B cell (primary cell): ENCODE results near the gene SKAP2. TPM values are rescaled to one million over a fixed set of nuclear protein-coding genes. Genes with fewer than 3 reads are reported as not detected.

ENCODE experiments used
- ATAC-seq: fragments of 200-7000 bp; cut with Tn5 transposase; one replicate; pipeline ENCODE4 v1.10.0; 2021; ENCODE audit warnings: low read depth, mild to moderate bottlenecking, moderate number of reproducible peaks, moderate library complexity
- CTCF ChIA-PET: fragments of 350-600 bp; sonication (Branson Sonifier 250); formaldehyde crosslinking; loops from one replicate; lab custom pipeline; 2021; ENCODE audit warnings: antibody characterized with exemption, inconsistent platforms; lab: Charles Lee
- POLR2A ChIA-PET: fragments of 350-600 bp; sonication (Branson Sonifier 250); formaldehyde crosslinking; loops from one replicate; lab custom pipeline; 2021; ENCODE audit warnings: antibody characterized with exemption; lab: Charles Lee
- DNase-seq: peaks from one replicate; pipeline ENCODE4 v3.0.0; 2013
- H2AFZ ChIP-seq: 2 replicates; pipeline ENCODE4 v1.6.1; 2012; ENCODE audit warnings: mild to moderate bottlenecking, low read depth, low read length; ENCODE audit not compliant: insufficient read depth, poor library complexity, severe bottlenecking
- H3K27ac ChIP-seq, 2 donors: 1 replicate in 1 of 2; 2 replicates in 1 of 2; pipeline ENCODE4 v1.5.1; 2012 to 2013; ENCODE audit warnings: low read length in 2 of 2, mild to moderate bottlenecking in 2 of 2, moderate library complexity in 1 of 2
- H3K27me3 ChIP-seq, 4 experiments: fragments of 200-600 bp in 1 of 4; sonication (generic) in 1 of 4; replicated peaks in 1 of 4; 1 replicate in 2 of 4; 2 replicates in 2 of 4; pipeline versions ENCODE4 v1.6.1 to v1.7.0; 2013 to 2016; ENCODE audit warnings: low read length in 3 of 4, mild to moderate bottlenecking in 2 of 4, mixed read lengths in 1 of 4, moderate library complexity in 1 of 4; ENCODE audit not compliant: insufficient read depth in 4 of 4, control insufficient read depth in 3 of 4; ENCODE audit errors: control extremely low read depth in 1 of 4
- H3K36me3 ChIP-seq, 2 experiments: replicated peaks in 1 of 2; 1 replicate in 1 of 2; 2 replicates in 1 of 2; pipeline versions ENCODE4 v1.6.1 to v1.7.1; 2013; ENCODE audit warnings: low read length in 1 of 2; ENCODE audit not compliant: insufficient read depth in 2 of 2, control insufficient read depth in 1 of 2; ENCODE audit errors: control extremely low read depth in 1 of 2, extremely low read depth in 1 of 2
- H3K4me1 ChIP-seq, 2 donors: fragments of 200-600 bp in 1 of 2; sonication (generic) in 1 of 2; 1 replicate in 1 of 2; 2 replicates in 1 of 2; pipeline versions ENCODE4 v1.5.1 to v1.6.1; 2013 to 2017; ENCODE audit warnings: low read length in 2 of 2; ENCODE audit not compliant: control insufficient read depth in 2 of 2, insufficient read depth in 2 of 2
- H3K4me2 ChIP-seq: replicated peaks from 2 replicates; pipeline ENCODE3; 2012; ENCODE audit warnings: mild to moderate bottlenecking, low read depth, low read length; ENCODE audit not compliant: poor library complexity, severe bottlenecking
- H3K4me3 ChIP-seq, 5 experiments: fragments of 200-600 bp in 1 of 5; sonication (generic) in 1 of 5; 1 replicate in 3 of 5; 2 replicates in 2 of 5; pipeline versions ENCODE4 v1.5.1 to v1.7.0; 2011 to 2016; ENCODE audit warnings: low read length in 4 of 5, mild to moderate bottlenecking in 4 of 5, low read depth in 2 of 5, control low read depth in 1 of 5, moderate library complexity in 1 of 5; ENCODE audit not compliant: insufficient read depth in 1 of 5; ENCODE audit errors: control extremely low read depth in 1 of 5, extremely low read depth in 1 of 5
- H3K79me2 ChIP-seq: fragments of 200-600 bp; sonication (generic); one replicate; pipeline ENCODE4 v1.6.0; 2016; ENCODE audit warnings: low read length; ENCODE audit not compliant: control insufficient read depth, insufficient read depth
- H3K9ac ChIP-seq: fragments of 200-600 bp; sonication (generic); 2 replicates; pipeline ENCODE4 v1.6.1; 2017; ENCODE audit warnings: mild to moderate bottlenecking, low read length, moderate library complexity
- H3K9me3 ChIP-seq, 3 donors: one replicate each; pipeline versions ENCODE4 v1.6.1 to v1.7.1; 2013; ENCODE audit warnings: low read length in 2 of 3; ENCODE audit not compliant: control insufficient read depth in 2 of 3, insufficient read depth in 1 of 3; ENCODE audit errors: control extremely low read depth in 1 of 3
- H4K20me1 ChIP-seq: 2 replicates; pipeline ENCODE4 v1.6.0; 2012; ENCODE audit warnings: mild to moderate bottlenecking, low read length; ENCODE audit not compliant: insufficient read depth, control insufficient read depth, poor library complexity, severe bottlenecking
- H3K27ac Mint-ChIP-seq: one replicate; pipeline ENCODE4 v1.8.0; 2021; ENCODE audit warnings: mixed read lengths
- H3K27me3 Mint-ChIP-seq: one replicate; pipeline ENCODE4 v1.8.0; 2021; ENCODE audit warnings: mixed read lengths
- H3K4me1 Mint-ChIP-seq: one replicate; pipeline ENCODE4 v1.8.0; 2021; ENCODE audit warnings: mixed read lengths
- H3K4me3 Mint-ChIP-seq: one replicate; pipeline ENCODE4 v1.8.0; 2021; ENCODE audit warnings: mixed read lengths
- H3K9me3 Mint-ChIP-seq: one replicate; pipeline ENCODE4 v1.8.0; 2022; ENCODE audit warnings: mixed read lengths; ENCODE audit not compliant: insufficient read depth
- CTCF ChIP-seq: fragments of 200-600 bp; IDR thresholded peaks from one replicate; pipeline ENCODE4 v1.8.0; 2022; ENCODE audit warnings: antibody characterized with exemption, mild to moderate bottlenecking
- EZH2 ChIP-seq: IDR thresholded peaks from 2 replicates; pipeline ENCODE4 v1.6.1; 2012; ENCODE audit warnings: borderline replicate concordance, low read depth, mild to moderate bottlenecking, moderate library complexity, low read length; ENCODE audit not compliant: insufficient read depth, poor library complexity, severe bottlenecking
- WGBS: methylation state at CpG from one replicate; pipeline ENCODE4 v1.1.5; 2013; ENCODE audit warnings: missing lambda C conversion rate; ENCODE audit not compliant: insufficient coverage; 5-methylcytosine and 5-hydroxymethylcytosine counted together
- intact Hi-C: fragments of 100-400 bp; cut with micrococcal nuclease; formaldehyde crosslinking; loops from one replicate; pipeline ENCODE4 v1.10.0; 2022
- polyA plus RNA-seq: library from polyadenylated mRNA; depleted of rRNA; stranded (reverse); fragments of >200 nt; gene quantifications from 2 replicates; pipeline ENCODE4 v1.2.3, GENCODE V29; 2012
- total RNA-seq, 2 donors: library from RNA; stranded (reverse); fragments of 120-200 nt in 1 of 2; gene quantifications; 1 replicate in 1 of 2; 2 replicates in 1 of 2; pipeline versions ENCODE4 v1.2.3 to v1.2.4, GENCODE V29; 2013 to 2022

SKAP2 gene
- total and polyA plus RNA-seq, 2 donors (not counting 1 experiment from before 2014, with no cell fraction given) = 12.8 to 58.4 TPM

DNA sequence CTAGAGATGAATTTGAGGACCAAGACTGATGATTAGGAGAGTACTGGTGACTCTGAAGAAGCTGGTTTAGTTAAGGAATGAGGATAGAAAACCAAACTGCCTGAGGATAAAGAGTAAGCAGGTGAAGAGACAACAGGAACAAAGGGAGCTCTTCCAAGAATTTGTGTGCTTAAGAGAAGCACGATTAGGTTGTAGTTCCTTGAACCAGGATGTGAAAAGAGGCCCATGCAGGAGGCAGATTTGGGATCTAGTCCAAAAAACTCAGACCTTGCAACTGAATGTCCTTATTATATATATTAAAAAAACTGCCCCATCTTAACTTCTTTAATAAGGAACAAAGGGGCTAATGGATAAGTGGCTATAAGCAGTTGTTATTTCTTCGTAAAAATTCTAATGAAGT is 150.4 kb downstream of the SKAP2 start:
- Histone ChIP-seq H3K4me2 (no peak overlapping the region), H3K27ac (no peak overlapping the region), H3K9me3 (no peaks in the 10 kb centered on the region), H2AFZ (no peak overlapping the region), H3K4me1 (no peaks in the 10 kb centered on the region), H3K9ac (no peak overlapping the region), H3K4me3 (no peak overlapping the region), H3K27me3 (no peaks in the 10 kb centered on the region), H4K20me1 (no peaks in the 10 kb centered on the region), H3K36me3 (peaks cover 0 to 7% of the 10 kb centered on the region in 2 experiments), H3K79me2 (no peaks in the 10 kb centered on the region)
- intact Hi-C loops = no loop called here
- Mint-ChIP-seq H3K27ac (no peak overlapping the region), H3K4me3 (no peak overlapping the region), H3K27me3 (no peaks in the 10 kb centered on the region), H3K4me1 (peaks cover 4% of the 10 kb centered on the region), H3K9me3 (no peaks in the 10 kb centered on the region)
- no peak for ATAC-seq
- DNase-seq = no peak
- ChIA-PET POLR2A (no interaction called here), CTCF (interaction anchor here (1.7 kb wide), 1 partner anchor 33 kb away, joined by 5 read pairs; no protein-coding TSS in a partner anchor)
- no CpG with 5 or more reads among the region's 2 CpGs for WGBS
- TF ChIP-seq CTCF = no peak
- TF ChIP-seq EZH2 = no peak

DNA sequence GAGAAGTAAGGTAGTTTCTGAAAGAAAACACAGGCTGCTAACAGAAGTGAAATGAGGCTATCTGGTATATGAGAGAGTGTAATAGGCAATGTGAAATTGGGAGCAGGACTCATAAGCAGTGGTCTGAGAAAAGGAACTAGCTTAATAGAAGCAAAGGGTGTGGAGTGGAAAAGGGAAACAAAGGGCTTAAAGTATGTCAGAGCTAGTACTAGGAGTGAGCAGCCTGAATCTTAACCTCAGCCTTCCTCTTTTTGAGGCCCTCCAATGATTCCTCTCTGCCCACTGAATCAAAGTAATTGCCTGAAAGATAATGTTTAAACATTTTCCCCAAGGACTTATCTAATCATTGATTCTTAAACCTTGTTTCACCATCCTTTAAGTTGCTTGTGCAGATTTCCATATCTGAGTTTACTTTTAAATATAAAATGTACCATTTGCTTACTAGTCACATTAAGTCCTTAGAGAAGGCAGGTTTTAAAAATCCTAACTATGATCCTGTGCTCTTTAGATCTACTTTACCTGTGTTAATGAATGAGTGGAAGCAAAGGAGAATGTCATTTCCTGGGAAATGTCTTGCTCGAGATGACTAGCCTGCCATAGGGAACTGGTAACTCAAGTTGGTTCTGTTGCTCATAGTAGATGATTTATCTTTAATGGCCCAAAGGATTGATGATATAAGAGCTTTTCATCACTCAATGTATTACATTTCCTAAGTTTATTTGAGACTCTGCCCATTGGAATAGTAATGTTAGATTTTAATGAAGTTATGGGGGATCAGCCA is 155.0 kb downstream of the SKAP2 start:
- Histone ChIP-seq H3K79me2 (no peaks in the 10 kb centered on the region), H4K20me1 (no peaks in the 10 kb centered on the region), H3K9me3 (no peaks in the 10 kb centered on the region), H3K27ac (no peak overlapping the region), H2AFZ (no peak overlapping the region), H3K4me2 (no peak overlapping the region), H3K4me3 (no peak overlapping the region), H3K27me3 (no peaks in the 10 kb centered on the region), H3K9ac (no peak overlapping the region), H3K4me1 (no peaks in the 10 kb centered on the region), H3K36me3 (peaks cover 0 to 3% of the 10 kb centered on the region in 2 experiments)
- Mint-ChIP-seq H3K4me3 (no peak overlapping the region), H3K27me3 (no peaks in the 10 kb centered on the region), H3K9me3 (no peaks in the 10 kb centered on the region), H3K4me1 (peaks cover 4% of the 10 kb centered on the region), H3K27ac (no peak overlapping the region)
- ChIA-PET POLR2A (no interaction called here), CTCF (no interaction called here)
- no CpG with 5 or more reads among the region's 1 CpG for WGBS
- ATAC-seq (no peak), DNase-seq (no peak)
- TF ChIP-seq EZH2 (no peak), CTCF (no peak)
- intact Hi-C loops = no loop called here
